ENCODE measurements around the gene PDLIM3.
A peak's percentile ranks its signal among the peaks of the same experiment; 100 is the strongest.
"Not testable (repeated sequence)": the region's sequence is repeated elsewhere in the genome, so short reads cannot be mapped to it uniquely, and the experiment has no call there.

PDLIM3 gene

GRCh38 chr4:185534511-185534865 lies 819 bp downstream of the PDLIM3 start:
- Histone ChIP-seq H3K4me3 (ENCODE audit: low read depth, low read length) (peak overlapping the region; percentile 72), H3K27me3 (ENCODE audit: control insufficient read depth, insufficient read depth, low read length) (peaks cover 45% of the 10 kb centered on the region), H3K36me3 (ENCODE audit: control insufficient read depth, insufficient read depth, low read length) (no peaks in the 10 kb centered on the region), H3K9me3 (ENCODE audit: control insufficient read depth, insufficient read depth, low read length) (no peaks in the 10 kb centered on the region), H3K4me1 (ENCODE audit: control insufficient read depth, insufficient read depth, low read length) (peaks cover 4% of the 10 kb centered on the region), H3K9ac (ENCODE audit: low read depth, low read length) (no peak overlapping the region)

DNA sequence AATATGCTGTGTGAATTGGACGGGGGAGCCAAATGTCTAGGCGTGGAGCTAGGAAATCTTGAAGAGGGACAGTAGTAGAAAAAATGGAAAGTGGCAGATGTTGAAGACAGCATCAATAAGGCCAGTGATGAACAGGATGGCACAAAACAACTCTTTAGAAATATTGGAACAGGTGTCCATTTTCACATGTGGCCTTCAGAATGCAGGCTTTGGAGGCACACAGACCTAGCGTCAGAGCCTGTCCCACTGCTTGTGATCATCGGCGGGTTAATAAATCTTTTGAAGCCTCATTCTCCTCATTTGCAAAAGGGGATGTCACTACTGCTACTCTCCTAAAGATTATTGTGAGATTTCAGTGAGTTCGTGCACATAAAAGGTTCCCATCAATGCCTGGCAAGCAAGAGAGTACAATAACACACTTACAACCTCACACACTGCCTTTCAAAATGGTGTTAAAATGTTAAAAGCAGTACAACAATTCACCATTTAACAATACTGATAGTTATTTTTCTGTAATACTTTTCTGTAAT lies 2.4 kb downstream of the PDLIM3 start:
- peaks cover 4% of the 10 kb centered on the region for H3K4me1 ChIP-seq (ENCODE audit: control insufficient read depth, insufficient read depth, low read length)
- no peaks in the 10 kb centered on the region for H3K36me3 ChIP-seq (ENCODE audit: control insufficient read depth, insufficient read depth, low read length)
- H3K4me3 ChIP-seq (ENCODE audit: low read depth, low read length) = no peak overlapping the region
- H3K9ac ChIP-seq (ENCODE audit: low read depth, low read length) = no peak overlapping the region
- no peaks in the 10 kb centered on the region for H3K9me3 ChIP-seq (ENCODE audit: control insufficient read depth, insufficient read depth, low read length)
- peaks cover 39% of the 10 kb centered on the region for H3K27me3 ChIP-seq (ENCODE audit: control insufficient read depth, insufficient read depth, low read length)

DNA sequence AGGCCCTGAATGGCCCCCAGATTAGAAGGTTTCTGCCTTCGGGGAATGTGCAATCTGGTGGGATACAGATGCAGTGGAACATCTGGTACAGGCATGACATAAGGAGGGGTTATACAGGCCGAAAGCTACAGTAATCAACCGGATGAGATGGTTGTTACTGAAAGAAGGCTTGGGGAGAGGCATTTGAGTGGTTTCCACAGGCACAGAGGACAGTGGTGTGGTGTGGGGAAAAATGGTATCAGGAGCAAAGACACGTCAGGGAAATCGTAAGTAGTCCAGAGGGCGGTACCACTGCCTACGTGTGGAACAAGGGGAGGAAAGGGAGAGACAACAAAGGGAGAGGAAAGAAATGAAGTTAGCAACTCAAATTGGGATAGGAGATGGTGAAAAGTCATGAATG lies 3.0 kb downstream of the PDLIM3 start:
- Histone ChIP-seq H3K9ac (ENCODE audit: low read depth, low read length) (no peak overlapping the region), H3K4me3 (ENCODE audit: low read depth, low read length) (no peak overlapping the region), H3K4me1 (ENCODE audit: control insufficient read depth, insufficient read depth, low read length) (peaks cover 4% of the 10 kb centered on the region), H3K36me3 (ENCODE audit: control insufficient read depth, insufficient read depth, low read length) (no peaks in the 10 kb centered on the region), H3K27me3 (ENCODE audit: control insufficient read depth, insufficient read depth, low read length) (peaks cover 39% of the 10 kb centered on the region), H3K9me3 (ENCODE audit: control insufficient read depth, insufficient read depth, low read length) (no peaks in the 10 kb centered on the region)

DNA sequence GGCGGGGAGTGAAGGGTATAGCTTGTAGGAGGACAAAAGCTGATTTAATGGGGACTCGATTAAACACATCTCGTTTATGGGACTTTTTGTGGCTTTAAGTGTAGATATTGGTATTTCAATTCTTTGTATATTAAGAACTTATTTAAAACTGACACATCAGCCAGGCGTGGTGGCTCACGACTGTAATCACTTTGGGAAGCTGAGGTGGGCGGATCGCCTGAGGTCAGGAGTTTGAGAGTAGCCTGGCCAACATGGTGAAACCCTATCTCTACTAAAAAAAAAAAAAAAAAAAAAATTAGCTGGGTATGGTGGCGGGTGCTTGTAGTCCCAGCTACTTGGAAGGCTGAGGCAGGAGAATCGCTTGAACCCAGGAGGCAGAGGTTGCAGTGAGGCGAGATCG lies 3.7 kb downstream of the PDLIM3 start:
- not testable (repeated sequence) for H3K9ac ChIP-seq (ENCODE audit: low read depth, low read length); H3K36me3 ChIP-seq (ENCODE audit: control insufficient read depth, insufficient read depth, low read length); H3K4me3 ChIP-seq (ENCODE audit: low read depth, low read length); H3K9me3 ChIP-seq (ENCODE audit: control insufficient read depth, insufficient read depth, low read length); H3K4me1 ChIP-seq (ENCODE audit: control insufficient read depth, insufficient read depth, low read length)
- H3K27me3 ChIP-seq (ENCODE audit: control insufficient read depth, insufficient read depth, low read length) = peaks cover 36% of the 10 kb centered on the region

DNA sequence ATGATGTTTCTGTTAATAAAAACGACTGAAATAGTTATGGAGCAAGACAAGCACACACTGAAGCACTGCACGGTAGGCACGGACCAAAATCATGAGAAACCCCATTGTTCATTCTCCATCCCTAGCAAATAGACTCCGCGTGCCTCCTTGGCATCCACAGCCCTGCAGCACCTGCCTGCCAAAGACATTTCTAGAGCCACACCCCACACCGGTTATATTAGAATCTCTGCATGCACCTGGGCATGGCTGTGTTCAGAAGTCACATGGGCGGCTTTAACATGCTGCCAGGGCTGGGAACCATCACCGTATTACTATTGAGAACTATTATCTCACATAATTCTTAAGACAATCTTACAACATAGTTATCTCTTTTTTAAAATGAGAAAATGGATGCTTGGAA lies 5.9 kb downstream of the PDLIM3 start:
- H3K36me3 ChIP-seq (ENCODE audit: control insufficient read depth, insufficient read depth, low read length) = no peaks in the 10 kb centered on the region
- H3K9ac ChIP-seq (ENCODE audit: low read depth, low read length) = no peak overlapping the region
- H3K9me3 ChIP-seq (ENCODE audit: control insufficient read depth, insufficient read depth, low read length) = no peaks in the 10 kb centered on the region
- no peaks in the 10 kb centered on the region for H3K4me1 ChIP-seq (ENCODE audit: control insufficient read depth, insufficient read depth, low read length)
- no peak overlapping the region for H3K4me3 ChIP-seq (ENCODE audit: low read depth, low read length)
- peaks cover 20% of the 10 kb centered on the region for H3K27me3 ChIP-seq (ENCODE audit: control insufficient read depth, insufficient read depth, low read length)

- Histone ChIP-seq H3K4me1 (ENCODE audit: control insufficient read depth, insufficient read depth, low read length) (no peaks in the 10 kb centered on the region), H3K27me3 (ENCODE audit: control insufficient read depth, insufficient read depth, low read length) (no peaks in the 10 kb centered on the region)
Observed at GRCh38 chr4:185524888-185525863, 10.1 kb downstream of the PDLIM3 start.

GRCh38 chr4:185523862-185524261 lies 11.4 kb downstream of the PDLIM3 start:
- Histone ChIP-seq H3K4me1 (ENCODE audit: control insufficient read depth, insufficient read depth, low read length) (no peaks in the 10 kb centered on the region), H3K4me3 (ENCODE audit: low read depth, low read length) (no peak overlapping the region), H3K9ac (ENCODE audit: low read depth, low read length) (no peak overlapping the region), H3K9me3 (ENCODE audit: control insufficient read depth, insufficient read depth, low read length) (no peaks in the 10 kb centered on the region), H3K27me3 (ENCODE audit: control insufficient read depth, insufficient read depth, low read length) (no peaks in the 10 kb centered on the region), H3K36me3 (ENCODE audit: control insufficient read depth, insufficient read depth, low read length) (no peaks in the 10 kb centered on the region)

More at GRCh38 chr4:185524888-185525863, 10.1 kb downstream of the PDLIM3 start:
- no peak overlapping the region for H3K9ac ChIP-seq (ENCODE audit: low read depth, low read length)
- no peaks in the 10 kb centered on the region for H3K36me3 ChIP-seq (ENCODE audit: control insufficient read depth, insufficient read depth, low read length)
- H3K9me3 ChIP-seq (ENCODE audit: control insufficient read depth, insufficient read depth, low read length) = no peaks in the 10 kb centered on the region
- H3K4me3 ChIP-seq (ENCODE audit: low read depth, low read length) = no peak overlapping the region

DNA sequence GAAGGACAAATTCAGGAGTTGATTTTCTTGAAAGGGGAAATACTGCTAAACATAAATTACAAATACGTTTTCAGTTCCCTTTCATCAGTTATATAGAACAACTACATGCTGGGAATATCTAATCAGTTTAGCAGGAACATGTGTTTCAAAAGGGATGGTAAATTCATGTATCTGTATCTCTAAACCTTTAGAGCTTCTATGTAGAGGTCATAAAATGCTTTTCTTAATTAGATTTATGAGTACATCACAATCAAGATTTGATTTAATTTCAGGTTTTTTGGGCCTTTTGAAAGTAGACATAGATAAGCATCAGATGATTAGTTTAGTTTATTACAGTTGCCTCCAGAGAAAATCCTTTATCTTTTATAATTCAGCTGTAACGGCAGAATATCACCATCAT lies 12.9 kb downstream of the PDLIM3 start:
- Histone ChIP-seq H3K27me3 (ENCODE audit: control insufficient read depth, insufficient read depth, low read length) (no peaks in the 10 kb centered on the region), H3K36me3 (ENCODE audit: control insufficient read depth, insufficient read depth, low read length) (no peaks in the 10 kb centered on the region), H3K9me3 (ENCODE audit: control insufficient read depth, insufficient read depth, low read length) (no peaks in the 10 kb centered on the region), H3K4me1 (ENCODE audit: control insufficient read depth, insufficient read depth, low read length) (no peaks in the 10 kb centered on the region), H3K4me3 (ENCODE audit: low read depth, low read length) (no peak overlapping the region), H3K9ac (ENCODE audit: low read depth, low read length) (no peak overlapping the region)

- no peaks in the 10 kb centered on the region for H3K27me3 ChIP-seq (ENCODE audit: control insufficient read depth, insufficient read depth, low read length)
- H3K36me3 ChIP-seq (ENCODE audit: control insufficient read depth, insufficient read depth, low read length) = no peaks in the 10 kb centered on the region
- H3K9me3 ChIP-seq (ENCODE audit: control insufficient read depth, insufficient read depth, low read length) = no peaks in the 10 kb centered on the region
- H3K9ac ChIP-seq (ENCODE audit: low read depth, low read length) = no peak overlapping the region
- no peak overlapping the region for H3K4me3 ChIP-seq (ENCODE audit: low read depth, low read length)
- H3K4me1 ChIP-seq (ENCODE audit: control insufficient read depth, insufficient read depth, low read length) = no peaks in the 10 kb centered on the region
Observed at GRCh38 chr4:185520119-185520518, 15.2 kb downstream of the PDLIM3 start.

GRCh38 chr4:185518494-185518893 lies 16.8 kb downstream of the PDLIM3 start:
- Histone ChIP-seq H3K9me3 (ENCODE audit: control insufficient read depth, insufficient read depth, low read length) (no peaks in the 10 kb centered on the region), H3K27me3 (ENCODE audit: control insufficient read depth, insufficient read depth, low read length) (no peaks in the 10 kb centered on the region), H3K36me3 (ENCODE audit: control insufficient read depth, insufficient read depth, low read length) (no peaks in the 10 kb centered on the region), H3K4me1 (ENCODE audit: control insufficient read depth, insufficient read depth, low read length) (no peaks in the 10 kb centered on the region), H3K9ac (ENCODE audit: low read depth, low read length) (no peak overlapping the region), H3K4me3 (ENCODE audit: low read depth, low read length) (no peak overlapping the region)

- H3K36me3 ChIP-seq (ENCODE audit: control insufficient read depth, insufficient read depth, low read length) = no peaks in the 10 kb centered on the region
- no peak overlapping the region for H3K9ac ChIP-seq (ENCODE audit: low read depth, low read length)
- H3K4me3 ChIP-seq (ENCODE audit: low read depth, low read length) = no peak overlapping the region
- no peaks in the 10 kb centered on the region for H3K27me3 ChIP-seq (ENCODE audit: control insufficient read depth, insufficient read depth, low read length)
- no peaks in the 10 kb centered on the region for H3K4me1 ChIP-seq (ENCODE audit: control insufficient read depth, insufficient read depth, low read length)
- H3K9me3 ChIP-seq (ENCODE audit: control insufficient read depth, insufficient read depth, low read length) = no peaks in the 10 kb centered on the region
Observed at GRCh38 chr4:185518069-185518468, 17.2 kb downstream of the PDLIM3 start.

- no peaks in the 10 kb centered on the region for H3K36me3 ChIP-seq (ENCODE audit: control insufficient read depth, insufficient read depth, low read length)
- H3K9ac ChIP-seq (ENCODE audit: low read depth, low read length) = no peak overlapping the region
- H3K4me1 ChIP-seq (ENCODE audit: control insufficient read depth, insufficient read depth, low read length) = no peaks in the 10 kb centered on the region
- no peak overlapping the region for H3K4me3 ChIP-seq (ENCODE audit: low read depth, low read length)
- H3K27me3 ChIP-seq (ENCODE audit: control insufficient read depth, insufficient read depth, low read length) = no peaks in the 10 kb centered on the region
- H3K9me3 ChIP-seq (ENCODE audit: control insufficient read depth, insufficient read depth, low read length) = no peaks in the 10 kb centered on the region
Observed at GRCh38 chr4:185515248-185515647, 20.1 kb downstream of the PDLIM3 start.

All from iPS-15b (cell line).